Keratinocyte (primary cell): ENCODE results near the gene KCTD14. TPM values are rescaled to one million over a fixed set of nuclear protein-coding genes. Genes with fewer than 3 reads are reported as not detected.

ENCODE experiments used
- DNase-seq: peaks from one replicate; pipeline ENCODE4 v3.0.0-alpha.2; 2011; ENCODE audit warnings: low read depth, missing footprints, low spot score
- FAIRE-seq: peaks from 2 replicates; lab custom pipeline; 2011; peaks lifted over from hg19 to GRCh38; lab: Jason Lieb, UNC
- H2AFZ ChIP-seq: 2 replicates; pipeline ENCODE4 v1.6.0; 2012; ENCODE audit warnings: low read length, control low read depth, inconsistent platforms; ENCODE audit not compliant: control insufficient read depth
- H3K27ac ChIP-seq: 2 replicates; pipeline ENCODE4 v1.5.1; 2011; ENCODE audit warnings: low read length; ENCODE audit not compliant: control insufficient read depth, insufficient read depth
- H3K27me3 ChIP-seq: 3 replicates; pipeline ENCODE4 v1.6.0; 2011; ENCODE audit warnings: low read length; ENCODE audit not compliant: control insufficient read depth, insufficient read depth; ENCODE audit errors: extremely low read depth
- H3K36me3 ChIP-seq, 2 experiments: 2 replicates in 1 of 2; 3 replicates in 1 of 2; pipeline ENCODE4 v1.5.1; 2011; ENCODE audit warnings: low read length in 2 of 2, mild to moderate bottlenecking in 1 of 2; ENCODE audit not compliant: control insufficient read depth in 2 of 2, insufficient read depth in 2 of 2; ENCODE audit errors: extremely low read depth in 1 of 2
- H3K4me1 ChIP-seq: 3 replicates; pipeline ENCODE4 v1.5.1; 2011; ENCODE audit warnings: low read length; ENCODE audit not compliant: control insufficient read depth, insufficient read depth; ENCODE audit errors: extremely low read depth
- H3K4me2 ChIP-seq: 3 replicates; pipeline ENCODE4 v1.6.0; 2011; ENCODE audit warnings: low read depth, low read length; ENCODE audit not compliant: control insufficient read depth, insufficient read depth; ENCODE audit errors: extremely low read depth
- H3K4me3 ChIP-seq, 3 experiments: fragments of 200-600 bp in 1 of 3; sonication (generic) in 1 of 3; 2 replicates in 2 of 3; 3 replicates in 1 of 3; pipeline ENCODE4 v1.5.1; 2011 to 2016; ENCODE audit warnings: low read length in 3 of 3, mild to moderate bottlenecking in 3 of 3, control low read depth in 2 of 3, inconsistent platforms in 1 of 3, low read depth in 1 of 3, mixed read lengths in 1 of 3, mixed run types in 1 of 3, moderate library complexity in 1 of 3; ENCODE audit not compliant: control insufficient read depth in 2 of 3, insufficient read depth in 2 of 3; ENCODE audit errors: extremely low read depth in 1 of 3
- H3K79me2 ChIP-seq: 2 replicates; pipeline ENCODE4 v1.6.0; 2012; ENCODE audit warnings: low read length; ENCODE audit not compliant: control insufficient read depth, insufficient read depth
- H3K9ac ChIP-seq: 3 replicates; pipeline ENCODE4 v1.6.0; 2011; ENCODE audit warnings: low read length; ENCODE audit not compliant: control insufficient read depth, insufficient read depth; ENCODE audit errors: extremely low read depth
- H3K9me1 ChIP-seq: 3 replicates; pipeline ENCODE4 v1.6.0; 2011; ENCODE audit warnings: low read length; ENCODE audit not compliant: control insufficient read depth, insufficient read depth; ENCODE audit errors: extremely low read depth
- H3K9me3 ChIP-seq: 2 replicates; pipeline ENCODE4 v1.5.1; 2012; ENCODE audit warnings: low read depth, low read length; ENCODE audit not compliant: control insufficient read depth
- H4K20me1 ChIP-seq: 3 replicates; pipeline ENCODE4 v1.6.0; 2011; ENCODE audit warnings: low read length; ENCODE audit not compliant: control insufficient read depth, insufficient read depth; ENCODE audit errors: extremely low read depth
- CTCF ChIP-seq, 3 experiments: IDR thresholded peaks in 1 of 3; conservative IDR thresholded peaks in 1 of 3; optimal IDR thresholded peaks in 1 of 3; 2 replicates in 2 of 3; 3 replicates in 1 of 3; pipeline versions ENCODE3 to v1.5.1; 2011; ENCODE audit warnings: low read length in 3 of 3, mild to moderate bottlenecking in 3 of 3, moderate library complexity in 2 of 3, control low read depth in 1 of 3, inconsistent platforms in 1 of 3; ENCODE audit not compliant: insufficient read depth in 2 of 3; ENCODE audit errors: extremely low read depth in 1 of 3
- EZH2 ChIP-seq: IDR thresholded peaks from one replicate; pipeline ENCODE4 v1.6.1; 2012; ENCODE audit warnings: inconsistent platforms, mild to moderate bottlenecking, low read length, moderate library complexity
- dilution Hi-C: fragments of 300-500 bp; cut with MboI; formaldehyde crosslinking; loops from one replicate; pipeline ENCODE4 v1.7.0; 2020; ENCODE audit warnings: low sequenced_read_pairs; ENCODE audit not compliant: extremely low pct_ligation_motif_present
- polyA plus RNA-seq, 5 experiments: library from polyadenylated mRNA; depleted of rRNA in 3 of 5; stranded (reverse) in 3 of 5; stranded (forward) in 1 of 5; unstranded in 1 of 5; fragments of >200 nt; gene quantifications; 1 replicate in 1 of 5; 2 replicates in 3 of 5; 3 replicates in 1 of 5; pipeline versions ENCODE4 v1.2.1 to v1.2.3, GENCODE V29; 2011 to 2012; ENCODE audit warnings: missing spikeins in 2 of 5, low read depth in 1 of 5, low replicate concordance in 1 of 5

The KCTD14 gene
- polyA plus RNA-seq, 1 donor (not counting 4 experiments of a cell fraction or from before 2014, with no cell fraction given), result 2.1 TPM

GRCh38 chr11:78066471-78066870, 43.4 kb upstream of the KCTD14 start:
- no peak overlapping the region for H3K4me2 ChIP-seq
- no peak for FAIRE-seq
- dilution Hi-C loops, result no loop called here
- no peak overlapping the region for H2AFZ ChIP-seq
- no peaks in the 10 kb centered on the region for H4K20me1 ChIP-seq
- H3K79me2 ChIP-seq, result peaks cover 1% of the 10 kb centered on the region
- H3K36me3 ChIP-seq, result peaks cover 9 to 10% of the 10 kb centered on the region in 2 experiments
- H3K27ac ChIP-seq, result no peak overlapping the region
- H3K9me1 ChIP-seq, result no peaks in the 10 kb centered on the region
- DNase-seq, result no peak
- H3K27me3 ChIP-seq, result no peaks in the 10 kb centered on the region
- no peaks in the 10 kb centered on the region for H3K9me3 ChIP-seq
- no peak overlapping the region for H3K9ac ChIP-seq
- TF ChIP-seq EZH2, result no peak
- no peak for TF ChIP-seq CTCF (optimal IDR thresholded peaks at IDR 0.05 in 1 of 3, IDR thresholded peaks at IDR 0.05 in 1 of 3, conservative IDR thresholded peaks at IDR 0.05 in 1 of 3; ENCODE audit: extremely low read depth in 1 of 3, insufficient read depth in 2 of 3, low read length in 3 of 3)
- no peaks in the 10 kb centered on the region for H3K4me1 ChIP-seq
- H3K4me3 ChIP-seq, result no peak overlapping the region

GRCh38 chr11:78065203-78065602, 42.1 kb upstream of the KCTD14 start:
- H3K4me1 ChIP-seq, result no peaks in the 10 kb centered on the region
- dilution Hi-C loops, result no loop called here
- no peak for TF ChIP-seq CTCF (optimal IDR thresholded peaks at IDR 0.05 in 1 of 3, IDR thresholded peaks at IDR 0.05 in 1 of 3, conservative IDR thresholded peaks at IDR 0.05 in 1 of 3; ENCODE audit: extremely low read depth in 1 of 3, insufficient read depth in 2 of 3, low read length in 3 of 3)
- no peak for TF ChIP-seq EZH2
- no peaks in the 10 kb centered on the region for H3K9me3 ChIP-seq
- FAIRE-seq, result no peak
- H3K4me2 ChIP-seq, result no peak overlapping the region
- peaks cover 6 to 10% of the 10 kb centered on the region in 2 experiments for H3K36me3 ChIP-seq
- no peak overlapping the region for H3K27ac ChIP-seq
- H3K9me1 ChIP-seq, result no peaks in the 10 kb centered on the region
- H3K4me3 ChIP-seq, result no peak overlapping the region
- no peak overlapping the region for H3K9ac ChIP-seq
- H3K79me2 ChIP-seq, result peaks cover 1% of the 10 kb centered on the region
- DNase-seq, result no peak
- no peaks in the 10 kb centered on the region for H4K20me1 ChIP-seq
- no peak overlapping the region for H2AFZ ChIP-seq
- no peaks in the 10 kb centered on the region for H3K27me3 ChIP-seq
